Stimulated activated CD8-positive, alpha-beta memory T cell treated with anti-CD3 and anti-CD28 coated beads, Interleukin-15, amount 100 ng/mL, for 24 hours (primary cell): ENCODE results near the gene ZDHHC3.
"Not testable (repeated sequence)": the region's sequence is repeated elsewhere in the genome, so short reads cannot be mapped to it uniquely, and the experiment has no call there.

ENCODE experiments used
- DNase-seq: peaks from one replicate; pipeline ENCODE4 v3.0.0-alpha.2; 2020; ENCODE audit warnings: low read depth

Gene ZDHHC3

DNA sequence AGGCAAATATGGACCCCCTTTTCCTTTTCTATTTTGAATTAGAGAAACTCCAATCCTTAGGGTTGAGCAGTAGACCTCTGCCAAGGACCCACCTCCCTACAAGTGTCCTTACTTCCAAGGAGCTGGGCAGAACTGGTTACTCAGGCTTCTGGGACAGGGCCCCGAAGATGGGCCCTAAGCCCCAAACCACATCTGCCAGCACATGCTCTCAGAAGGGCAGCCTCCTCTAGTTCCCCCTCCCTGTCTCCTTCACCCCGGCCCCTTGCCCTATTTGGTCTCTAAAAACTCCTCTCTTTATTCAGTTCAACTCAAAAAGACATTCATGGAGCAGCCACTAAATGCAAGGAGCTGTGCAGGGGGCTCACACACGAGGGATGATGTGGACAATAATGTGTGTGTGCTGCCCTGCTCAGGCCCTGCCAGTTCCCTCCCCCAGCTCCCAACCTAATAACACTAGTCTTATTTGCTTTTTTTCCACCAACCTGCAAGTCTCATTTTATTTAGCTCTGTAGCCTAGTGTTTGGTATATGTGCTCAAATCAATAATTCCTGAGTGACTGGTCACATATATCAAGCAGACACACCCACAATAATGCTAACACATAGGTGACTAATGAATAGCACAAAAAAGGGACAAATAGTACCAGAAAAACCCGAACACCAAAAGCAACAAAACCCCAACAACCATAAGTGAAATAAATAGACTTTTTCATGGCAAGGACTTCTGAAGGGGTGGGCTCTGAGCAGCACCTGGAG is 12.2 kb downstream of the ZDHHC3 start:
- DNase-seq: no peak

DNA sequence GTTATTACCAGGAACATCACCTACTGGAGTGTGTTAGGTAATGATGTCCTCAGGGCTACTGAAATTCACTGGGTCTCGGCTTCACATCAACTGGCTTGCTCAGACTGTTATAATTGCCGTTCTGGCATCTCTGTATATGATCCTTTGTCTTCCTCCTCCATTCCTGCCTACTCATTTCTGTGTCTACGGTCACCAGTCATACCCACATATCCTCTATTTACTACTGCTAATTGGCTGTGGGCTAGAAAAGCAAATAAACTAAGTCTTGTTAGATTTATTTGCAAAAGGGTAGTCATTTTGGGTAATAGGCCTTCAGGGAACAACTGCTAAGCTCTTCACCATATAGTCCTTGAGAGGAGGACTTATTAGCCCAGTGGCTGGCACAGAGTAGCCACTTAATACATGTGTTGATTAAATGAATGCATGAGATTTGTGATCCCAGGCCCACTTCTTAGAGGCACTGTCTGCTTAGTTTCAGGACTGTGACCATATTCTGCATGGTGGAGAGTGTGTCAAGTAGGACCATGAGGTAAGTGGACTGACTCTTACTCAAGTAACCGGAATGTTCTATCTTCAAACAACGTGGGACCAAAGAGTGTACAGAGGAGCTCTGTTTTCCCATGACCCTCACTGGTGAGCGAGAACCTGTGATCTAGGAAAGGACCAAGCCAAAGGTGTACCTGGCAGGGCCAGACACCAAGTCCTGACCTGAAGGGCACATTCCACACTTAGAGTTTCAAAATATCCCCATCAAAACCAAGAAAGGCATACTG is 13.2 kb downstream of the ZDHHC3 start:
- DNase-seq: no peak

DNA sequence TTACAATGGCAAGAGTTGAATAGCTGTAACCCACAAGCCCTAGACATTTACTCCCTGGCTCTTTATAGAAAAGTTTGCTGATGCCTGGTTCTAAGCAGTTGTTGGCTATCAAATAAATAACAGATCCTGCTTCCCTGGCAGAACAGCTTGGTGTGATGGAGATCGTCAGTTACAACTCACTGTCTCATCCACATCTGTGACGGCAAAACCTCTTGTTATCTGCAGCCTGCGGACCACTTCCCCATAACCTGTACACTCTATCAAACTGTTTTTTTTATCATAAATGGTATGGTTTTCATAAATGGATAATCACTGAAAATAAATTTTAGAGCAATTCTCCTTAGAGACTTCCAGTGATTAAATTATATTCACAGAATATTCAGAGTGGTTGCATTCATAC is 14.1 kb downstream of the ZDHHC3 start:
- DNase-seq: no peak

DNA sequence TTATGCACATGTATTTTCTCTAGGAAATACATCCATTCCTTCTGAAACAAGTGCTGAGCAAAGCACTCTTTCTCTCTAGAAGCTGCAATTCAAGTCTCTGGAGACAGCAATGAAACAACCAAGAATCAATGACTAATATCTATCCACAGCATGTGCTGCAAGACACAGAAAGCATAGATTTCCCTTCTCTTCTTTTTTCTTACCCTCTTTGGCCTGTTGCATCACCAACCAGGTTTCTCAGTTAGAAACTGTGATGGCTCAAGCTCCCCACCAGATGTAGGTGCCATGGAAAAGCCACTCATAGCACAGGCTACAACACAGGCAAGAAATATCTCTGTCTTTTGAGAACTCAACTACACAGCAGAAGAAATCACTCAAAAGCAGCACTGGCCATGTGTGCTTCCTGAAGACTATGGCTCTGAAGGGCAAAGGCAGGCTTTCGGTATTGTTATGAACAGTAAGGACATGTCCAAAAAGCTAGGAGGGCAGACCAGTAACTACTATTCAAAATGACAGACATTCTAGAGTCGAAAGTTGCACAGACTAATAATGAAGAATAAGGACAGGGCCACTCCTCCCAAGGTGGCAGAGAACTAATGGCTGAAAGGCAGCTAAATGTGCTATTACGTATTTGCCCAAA is 15.5 kb downstream of the ZDHHC3 start:
- no peak for DNase-seq

DNA sequence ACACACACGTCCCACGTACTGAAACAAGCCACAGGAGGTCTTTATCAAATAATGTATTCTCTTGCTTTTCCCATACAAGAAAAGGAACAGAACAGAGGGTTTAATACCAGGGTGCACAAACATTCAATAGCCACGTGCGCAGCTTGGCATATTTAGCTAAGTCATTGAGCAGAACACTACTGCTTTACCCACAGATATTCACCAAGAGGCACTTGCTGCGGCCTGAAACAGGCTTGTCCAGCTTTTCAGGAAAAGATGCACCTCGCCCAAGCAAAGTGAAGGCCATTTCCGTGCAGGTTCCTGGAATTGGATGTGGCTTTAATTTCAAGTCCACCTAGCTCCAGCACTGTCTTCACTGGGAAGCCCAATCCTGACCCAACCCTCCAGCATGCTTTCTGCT is 17.6 kb downstream of the ZDHHC3 start:
- no peak for DNase-seq

- DNase-seq: no peak
These were observed 18.0 kb downstream of the ZDHHC3 start for GRCh38 chr3:44957986-44958385.

DNA sequence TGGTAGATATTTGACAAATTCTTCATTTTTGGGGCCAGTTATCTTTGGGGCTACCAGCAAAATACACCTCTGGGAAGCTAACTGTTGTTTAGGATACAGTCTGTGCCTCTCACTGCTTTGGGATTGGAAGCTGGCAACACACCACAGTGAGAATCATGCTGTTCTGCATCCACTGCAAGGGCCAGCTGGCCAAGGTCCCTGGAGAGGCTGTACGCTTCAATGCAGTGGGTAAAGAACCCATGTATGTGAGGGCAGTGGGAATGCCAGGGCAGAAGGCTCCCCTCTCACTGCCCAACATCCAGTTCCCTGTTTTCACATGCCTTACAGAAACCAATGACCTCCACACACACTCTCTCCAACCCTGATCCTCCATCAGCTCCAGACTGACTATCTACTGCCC is 20.1 kb downstream of the ZDHHC3 start:
- DNase-seq: no peak

DNA sequence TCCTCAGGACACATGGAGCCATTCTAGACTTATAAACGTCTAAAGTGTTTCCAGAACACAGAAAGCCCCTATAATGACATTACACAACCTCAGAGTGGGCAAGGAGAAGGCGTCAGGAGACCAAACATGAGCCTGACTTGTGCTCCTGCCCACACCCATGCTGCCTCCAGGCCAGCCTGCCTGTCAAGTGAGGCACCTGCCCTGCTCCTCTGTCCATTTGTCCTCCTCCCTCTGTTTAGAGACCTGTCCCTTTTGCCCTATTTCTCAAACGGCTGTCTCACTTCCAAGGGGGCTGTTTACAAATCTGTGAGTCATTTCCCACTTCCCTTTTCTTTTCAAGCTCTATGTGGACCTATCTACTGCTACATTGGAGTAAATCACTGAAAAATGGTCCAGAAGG is 21.0 kb downstream of the ZDHHC3 start:
- no peak for DNase-seq

- no peak for DNase-seq
These were observed 21.7 kb downstream of the ZDHHC3 start for GRCh38 chr3:44954304-44954703.

DNA sequence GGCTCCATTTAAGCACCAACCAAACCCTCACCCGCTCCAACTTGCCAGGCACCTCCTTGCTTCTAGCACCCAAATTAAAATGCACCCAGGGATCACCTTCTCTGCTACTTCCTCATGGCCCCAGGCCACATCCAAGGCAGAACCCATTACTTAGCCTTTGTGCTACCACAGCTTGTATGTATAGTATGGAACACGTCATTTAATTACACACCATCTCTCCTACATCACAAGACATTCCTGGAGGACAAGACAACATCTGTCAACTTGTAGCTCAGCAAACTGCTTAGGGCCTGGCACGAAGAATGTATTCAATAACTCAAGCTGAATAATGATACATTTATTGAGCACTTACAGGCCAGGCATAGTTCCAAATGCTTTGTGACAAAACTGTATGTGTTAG is 23.3 kb downstream of the ZDHHC3 start:
- DNase-seq: no peak

- DNase-seq: no peak
These were observed 25.7 kb downstream of the ZDHHC3 start for GRCh38 chr3:44950275-44950734.

- not testable (repeated sequence) for DNase-seq
These were observed 26.2 kb downstream of the ZDHHC3 start for GRCh38 chr3:44949770-44950169.

- DNase-seq: no peak
These were observed 27.7 kb downstream of the ZDHHC3 start for GRCh38 chr3:44948239-44948638.

DNA sequence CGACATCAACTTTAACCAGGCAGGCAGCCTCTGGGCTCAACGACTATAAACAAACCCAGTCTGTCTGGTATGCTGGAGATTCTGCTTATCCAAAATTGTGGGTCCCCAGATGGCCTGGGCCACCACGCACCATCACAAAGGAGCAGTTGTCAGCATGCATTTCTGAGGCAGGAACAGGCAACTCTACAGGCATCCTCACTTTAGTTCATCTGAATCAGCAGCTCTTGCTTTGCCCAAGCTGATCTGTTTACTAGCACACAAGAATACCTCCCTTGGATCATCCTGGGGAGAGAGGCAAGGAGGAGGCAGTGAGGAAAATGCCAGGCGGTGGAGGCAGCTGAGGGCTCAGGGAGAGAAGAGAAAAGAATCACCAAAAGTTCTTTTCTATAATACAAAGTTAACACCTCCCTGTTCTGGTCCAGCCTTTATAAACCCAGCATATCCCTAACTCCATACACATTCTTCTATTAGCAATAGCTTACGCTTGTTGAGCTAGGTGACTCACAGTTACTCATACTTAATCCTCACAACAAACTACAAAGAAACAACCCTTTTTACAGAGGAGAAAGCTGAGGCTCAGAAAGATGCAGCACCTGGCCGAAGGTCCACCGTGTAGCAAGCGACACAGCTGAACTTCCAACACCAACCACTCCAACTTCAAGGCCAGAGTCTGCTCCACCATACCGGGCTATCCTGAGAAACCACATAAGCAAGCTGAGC is 33.6 kb downstream of the ZDHHC3 start:
- no peak for DNase-seq

GRCh38 chr3:44939581-44940036 is 36.4 kb downstream of the ZDHHC3 start:
- no peak for DNase-seq

- no peak for DNase-seq
These were observed 42.7 kb downstream of the ZDHHC3 start for GRCh38 chr3:44932986-44933944.

GRCh38 chr3:44932271-44932670 is 43.7 kb downstream of the ZDHHC3 start:
- DNase-seq: no peak

- DNase-seq: no peak
These were observed 44.2 kb downstream of the ZDHHC3 start for GRCh38 chr3:44931791-44932190.

DNA sequence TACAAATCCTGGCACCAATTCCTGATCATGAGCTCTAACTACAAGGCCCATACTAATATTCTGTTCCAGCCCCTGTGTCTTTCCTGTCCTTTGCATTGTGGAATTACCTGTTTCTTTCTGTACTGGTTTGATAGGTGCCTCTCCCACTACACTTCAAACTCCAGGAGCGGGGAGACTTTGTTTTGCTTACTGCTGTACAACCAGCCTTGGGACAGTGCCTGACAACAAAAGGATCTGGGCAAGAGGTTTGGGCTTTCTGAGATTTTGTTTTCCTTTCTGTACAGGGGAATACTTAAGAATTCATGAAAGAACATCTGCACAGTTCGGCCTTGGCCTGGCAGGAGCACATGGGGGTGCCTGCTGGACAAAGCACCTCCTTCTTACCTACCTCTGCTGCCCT is 45.1 kb downstream of the ZDHHC3 start:
- no peak for DNase-seq

GRCh38 chr3:44929782-44930181 is 46.2 kb downstream of the ZDHHC3 start:
- DNase-seq: no peak

DNA sequence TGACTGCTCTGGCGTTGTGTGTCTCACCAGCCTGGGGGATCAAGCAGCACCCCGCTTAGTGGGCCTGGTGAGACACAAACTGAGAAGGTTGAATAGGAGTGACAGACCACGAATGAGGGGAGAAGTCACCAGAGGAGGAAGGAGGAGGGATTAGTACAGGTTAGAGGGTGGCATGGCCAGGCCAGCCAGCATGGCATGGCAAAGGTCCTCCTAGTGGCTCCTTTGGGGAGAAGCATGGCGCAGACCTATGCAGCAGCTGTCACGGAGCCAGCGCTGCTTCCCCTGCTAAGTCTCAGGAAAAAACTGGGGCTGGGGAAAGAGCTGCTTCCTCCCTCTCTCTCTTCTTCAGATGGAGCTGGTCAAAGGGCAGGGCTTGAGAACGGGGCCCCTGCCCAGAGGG is 48.6 kb downstream of the ZDHHC3 start:
- no peak for DNase-seq
